Superior temporal gyrus (tissue), 1 donor: ENCODE results near the gene BRDT.

ENCODE experiments used
- DNase-seq: peaks from one replicate; pipeline ENCODE4 v3.0.0-alpha.2; 2016; ENCODE audit errors: extremely low spot score

BRDT gene

DNA sequence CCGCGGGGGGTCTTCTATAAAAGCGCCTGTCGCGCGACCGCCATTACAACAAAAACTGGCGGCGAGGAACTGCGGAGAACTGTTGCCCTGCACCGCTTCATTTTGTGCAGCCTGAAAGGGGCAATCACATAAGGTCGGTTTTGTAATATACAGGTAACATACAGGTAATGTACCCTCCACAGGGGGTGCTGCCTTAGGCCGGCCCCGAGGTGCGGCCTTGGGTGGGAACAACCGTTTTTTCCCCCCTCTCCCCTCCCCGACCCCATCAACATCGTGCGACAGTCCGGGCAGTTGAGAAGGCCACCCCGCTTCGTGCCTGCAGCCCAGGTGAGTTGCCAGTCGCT lies at the start of gene BRDT:
Gene BRDT (plus strand): TSS at position 46 of the 344 bp plus-strand sequence. CDS start 13,354 bp downstream, outside the sequence.
- DNase-seq: no peak

DNA sequence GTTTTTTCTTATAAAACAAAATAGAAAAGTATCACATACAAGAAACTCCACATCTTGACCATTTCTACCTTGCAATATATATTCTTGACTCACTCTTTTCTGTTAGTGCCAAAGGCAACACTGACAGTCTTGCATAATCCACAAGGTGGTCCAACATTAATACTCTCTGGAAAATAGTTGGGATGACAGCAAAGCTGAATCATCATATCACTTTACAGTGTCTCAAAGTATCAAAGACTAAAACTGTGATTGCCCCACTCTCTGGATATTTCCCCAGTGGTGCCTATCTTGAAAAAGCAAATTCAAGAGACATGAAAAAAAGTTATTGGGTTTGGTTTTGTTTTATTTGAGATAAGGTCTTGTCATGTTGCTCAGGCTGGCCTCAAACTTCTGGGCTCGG lies 48.6 kb upstream of the BRDT start:
- no peak for DNase-seq

DNA sequence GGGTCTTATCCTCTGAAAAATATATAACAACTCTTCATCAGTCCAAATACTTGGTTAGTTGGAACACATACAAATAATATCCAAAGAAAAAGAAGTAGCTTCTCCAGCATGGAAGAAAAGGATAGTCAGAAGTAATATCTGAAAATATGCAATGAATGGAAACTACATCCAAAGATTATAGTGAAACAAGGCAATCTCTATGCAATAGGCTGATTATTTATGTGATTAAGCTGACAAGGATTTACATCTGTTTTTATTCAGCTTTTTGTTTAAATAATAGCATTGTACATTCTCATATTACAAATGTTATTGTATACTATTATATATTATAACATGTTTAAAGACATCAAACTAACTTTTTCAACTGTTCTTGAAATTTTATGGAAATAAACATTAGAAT lies 48.0 kb upstream of the BRDT start:
- DNase-seq: no peak

DNA sequence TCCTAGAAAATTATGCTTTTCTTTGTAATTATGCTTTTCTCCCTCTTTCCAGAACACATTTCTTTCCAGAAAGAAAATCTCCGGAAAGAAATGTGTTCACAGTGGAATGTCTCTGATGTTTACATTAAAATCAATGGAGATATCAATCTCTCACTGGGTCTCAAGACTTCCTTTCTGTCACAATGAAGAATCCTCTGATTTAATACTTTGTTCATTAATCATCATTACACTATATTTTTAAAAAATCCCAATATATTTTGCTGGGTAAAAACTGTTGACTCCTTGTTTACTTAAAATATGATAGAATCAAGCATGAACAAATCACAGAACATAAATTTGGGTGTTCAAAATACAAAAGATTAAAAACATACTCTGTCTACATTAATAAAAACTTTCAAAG lies 36.9 kb upstream of the BRDT start:
- no peak for DNase-seq

DNA sequence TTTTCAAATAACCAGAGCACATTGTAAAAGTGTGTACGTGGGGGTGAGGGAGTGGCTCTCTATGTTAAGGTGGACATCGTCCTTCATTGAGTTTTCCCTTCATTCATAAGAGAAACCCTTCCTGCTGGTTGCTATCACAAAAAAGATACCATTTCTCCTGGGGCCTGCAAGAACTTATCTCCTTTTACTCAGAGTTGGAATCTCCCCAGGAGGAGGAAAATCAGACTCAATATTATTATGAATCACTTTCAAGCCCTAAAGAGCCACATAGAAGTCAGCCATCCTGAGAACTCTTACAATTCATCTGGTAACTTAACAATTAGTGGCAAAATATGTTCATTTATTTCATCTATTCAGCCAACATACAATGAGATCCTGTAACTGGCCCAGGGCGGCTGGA lies 36.2 kb upstream of the BRDT start:
- no peak for DNase-seq

DNA sequence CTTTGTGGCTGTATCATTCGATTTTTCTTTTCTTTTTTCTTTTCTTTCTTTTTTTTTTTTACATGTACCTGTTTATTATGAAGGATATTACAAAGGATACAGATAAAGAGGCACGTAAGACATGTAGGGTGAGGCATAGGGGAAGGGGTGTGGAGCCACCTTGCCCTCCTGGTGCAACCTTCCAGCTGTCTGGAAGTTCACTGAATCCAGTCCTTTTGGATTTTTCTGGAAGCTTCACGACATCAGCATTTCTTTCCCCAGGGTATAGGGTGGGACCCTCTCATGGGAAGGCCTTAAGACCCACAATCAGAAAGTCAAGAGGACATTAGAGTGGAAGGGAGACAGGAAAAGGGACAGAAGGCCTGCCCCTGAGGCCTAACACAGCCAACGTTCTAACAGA lies 33.2 kb upstream of the BRDT start:
- DNase-seq: no peak

DNA sequence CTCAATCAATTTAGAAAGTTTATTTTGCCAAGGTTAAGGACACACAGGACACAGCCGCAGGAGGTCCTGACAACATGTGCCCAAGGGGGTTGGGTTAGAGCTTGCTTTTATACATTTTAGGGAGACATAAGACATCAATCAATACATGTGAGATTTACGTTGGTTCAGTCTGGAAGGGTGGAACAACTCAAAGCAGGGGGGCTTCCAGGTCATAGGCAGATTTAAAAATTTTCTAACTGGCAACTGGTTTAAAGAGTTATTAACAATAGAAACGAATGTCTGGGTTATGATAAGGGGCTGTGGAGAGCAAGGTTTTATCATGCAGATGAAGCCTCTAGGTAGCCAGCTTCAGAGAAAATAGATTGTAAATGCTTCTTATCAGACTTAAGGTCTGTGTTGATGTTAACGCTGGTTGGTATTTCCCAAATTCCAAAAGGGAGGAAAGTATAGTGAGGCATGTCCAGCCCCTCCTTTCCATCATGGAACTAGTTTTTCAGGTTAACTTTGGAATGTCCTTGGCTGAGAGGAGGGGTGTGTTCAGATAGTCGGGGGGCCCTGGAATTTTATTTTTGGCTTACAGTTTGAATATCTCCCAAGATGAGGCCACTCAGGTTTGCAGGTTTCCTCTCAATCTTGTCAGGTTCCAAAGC lies 32.3 kb upstream of the BRDT start:
- DNase-seq: no peak

DNA sequence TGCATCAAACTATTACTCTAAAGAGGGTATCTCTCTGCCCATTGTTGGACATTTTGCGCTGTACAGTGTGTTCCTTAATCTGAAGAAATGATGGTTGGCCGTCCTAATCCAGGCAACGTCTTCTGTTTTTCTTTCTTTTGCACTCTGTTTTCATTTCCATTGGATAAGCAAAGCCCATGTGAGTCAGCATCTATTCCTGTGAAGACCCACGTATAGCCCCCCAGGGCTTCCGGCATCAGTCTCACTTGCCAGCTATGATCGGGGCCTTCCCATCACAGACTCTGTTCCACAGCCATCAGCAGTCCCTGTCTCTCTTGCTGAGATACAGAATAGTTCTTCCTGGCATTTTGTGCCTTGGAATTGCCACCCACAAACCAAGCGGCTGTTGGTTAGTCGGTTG lies 29.2 kb upstream of the BRDT start:
- DNase-seq: no peak

DNA sequence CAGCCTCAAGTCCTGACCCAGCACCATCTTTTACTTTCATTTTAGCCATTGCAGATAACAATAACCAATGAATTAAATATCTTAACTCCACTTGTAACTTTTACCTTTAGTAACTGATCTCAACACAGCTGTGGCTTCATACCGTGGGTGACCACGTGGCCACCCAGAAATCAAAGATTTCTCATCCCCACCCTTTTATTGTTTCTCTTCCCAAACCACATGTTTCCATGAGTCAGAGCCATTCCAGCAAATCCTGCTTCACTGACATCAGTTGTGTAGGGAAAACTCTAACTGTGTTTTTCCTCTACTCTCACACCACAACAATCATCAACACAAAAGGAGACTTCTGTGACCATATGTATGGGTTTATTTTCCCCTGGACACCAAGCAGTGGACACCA lies 25.1 kb upstream of the BRDT start:
- no peak for DNase-seq

DNA sequence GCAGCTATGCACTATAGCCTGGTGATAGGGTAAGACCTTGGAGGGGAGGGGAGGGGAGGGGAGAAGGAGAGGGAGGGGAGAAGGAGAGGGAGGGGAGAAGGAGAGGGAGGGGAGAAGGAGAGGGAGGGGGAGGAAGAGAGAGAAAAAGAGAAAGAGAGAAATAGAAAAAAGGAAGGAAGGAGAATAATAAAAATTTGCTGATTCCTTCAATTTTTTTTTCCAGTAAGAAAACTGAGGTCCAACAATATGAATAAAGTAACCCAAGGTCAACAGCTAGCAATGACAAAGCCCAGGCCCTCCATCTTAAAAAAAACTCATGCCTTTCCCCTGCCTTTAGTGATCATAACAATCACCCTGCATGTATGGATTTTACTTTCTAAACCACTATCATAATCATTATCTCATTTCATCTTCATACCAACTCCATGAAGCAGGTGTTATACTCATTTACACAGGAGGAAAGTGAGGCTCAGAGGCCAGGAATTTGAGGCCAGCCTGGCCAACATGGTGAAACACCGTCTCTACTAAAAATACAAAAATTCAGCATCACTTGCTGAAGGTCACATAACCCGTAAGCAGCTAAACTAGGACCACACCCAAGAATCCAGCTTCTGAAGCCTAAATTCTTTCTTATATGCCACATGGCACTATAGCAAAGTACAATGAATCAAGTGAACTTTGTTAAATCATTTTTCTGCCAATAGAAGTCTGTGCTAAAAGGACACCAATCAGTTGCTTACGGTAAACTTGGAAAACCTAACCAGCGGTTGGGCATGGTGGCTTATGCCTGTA lies 23.4 kb upstream of the BRDT start:
- DNase-seq: no peak

DNA sequence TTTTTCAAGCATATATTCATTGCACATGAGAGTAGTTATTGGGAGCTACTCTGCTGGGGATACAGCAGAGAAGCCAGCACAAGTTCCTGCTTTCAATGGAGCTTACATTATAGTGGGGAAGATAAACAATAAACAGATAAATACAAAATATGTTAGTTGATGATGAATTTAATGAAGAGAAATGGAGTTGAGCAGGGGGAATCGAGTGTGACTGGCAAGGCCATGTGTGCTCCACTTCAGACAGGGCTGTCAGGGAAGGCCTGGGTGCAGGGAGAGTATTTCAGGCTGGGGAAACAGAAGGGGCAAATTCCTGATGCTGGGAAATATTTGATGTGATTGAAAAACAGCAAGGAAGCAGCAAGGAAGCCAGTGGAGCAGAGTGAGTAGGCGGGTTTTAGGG lies 21.2 kb upstream of the BRDT start:
- DNase-seq: no peak

DNA sequence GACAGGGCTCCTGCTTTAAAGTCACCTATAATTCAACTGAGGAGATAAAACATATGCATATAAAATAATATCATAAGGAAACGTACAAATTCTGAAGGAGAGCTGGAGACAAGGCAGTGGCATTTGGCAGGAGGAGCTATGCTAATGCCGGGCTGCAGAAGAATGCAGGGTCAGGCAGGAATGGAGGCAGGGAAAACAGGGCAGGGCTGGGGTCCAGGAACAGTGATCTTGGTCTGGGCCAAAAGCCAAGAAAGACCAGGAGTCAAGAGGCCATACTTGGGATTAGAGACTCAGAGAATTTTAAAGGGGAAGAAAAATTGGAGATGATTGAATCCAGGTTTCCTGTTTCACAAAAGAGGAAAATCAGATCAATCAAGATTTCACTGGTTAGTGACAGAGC lies 20.0 kb upstream of the BRDT start:
- DNase-seq: no peak

DNA sequence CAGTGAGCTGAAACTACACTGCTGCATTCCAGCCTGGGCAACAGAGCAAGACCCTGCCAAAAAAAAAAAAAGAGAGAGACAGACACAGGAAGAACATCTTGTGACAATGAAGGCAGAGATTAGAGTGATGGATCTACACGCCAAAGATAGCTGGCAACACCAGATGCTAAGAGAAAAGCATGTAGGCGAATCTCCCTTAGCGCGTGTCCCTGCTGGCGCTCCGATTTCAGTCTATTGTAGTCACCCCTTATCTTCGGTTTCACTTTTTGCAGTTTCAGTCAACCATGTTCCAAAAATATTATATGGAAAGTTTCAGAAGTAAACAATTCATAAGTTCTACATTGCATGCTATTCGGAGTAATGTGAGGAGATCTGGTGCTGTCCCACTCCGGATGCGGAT lies 11.6 kb upstream of the BRDT start:
- DNase-seq: peak; percentile 18

DNA sequence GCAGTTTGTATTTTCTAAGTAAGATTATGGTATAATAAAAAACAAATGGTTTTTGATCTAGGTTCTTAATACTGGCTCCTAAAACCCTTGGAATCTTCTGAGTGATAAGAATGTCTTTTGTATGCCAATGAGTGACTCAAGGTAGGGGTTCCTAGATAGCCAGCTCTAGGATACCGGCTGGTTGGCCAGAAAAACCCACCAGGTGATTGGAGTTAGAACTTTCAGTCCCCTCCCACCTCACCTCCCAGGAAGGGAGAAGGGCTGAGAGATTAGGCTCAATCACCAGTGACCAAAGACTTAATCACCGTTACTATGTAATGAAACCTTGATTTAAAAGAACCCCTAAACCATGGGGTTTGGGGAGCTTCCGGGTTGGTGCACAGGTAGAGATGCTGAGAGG lies 8.7 kb upstream of the BRDT start:
- no peak for DNase-seq

DNA sequence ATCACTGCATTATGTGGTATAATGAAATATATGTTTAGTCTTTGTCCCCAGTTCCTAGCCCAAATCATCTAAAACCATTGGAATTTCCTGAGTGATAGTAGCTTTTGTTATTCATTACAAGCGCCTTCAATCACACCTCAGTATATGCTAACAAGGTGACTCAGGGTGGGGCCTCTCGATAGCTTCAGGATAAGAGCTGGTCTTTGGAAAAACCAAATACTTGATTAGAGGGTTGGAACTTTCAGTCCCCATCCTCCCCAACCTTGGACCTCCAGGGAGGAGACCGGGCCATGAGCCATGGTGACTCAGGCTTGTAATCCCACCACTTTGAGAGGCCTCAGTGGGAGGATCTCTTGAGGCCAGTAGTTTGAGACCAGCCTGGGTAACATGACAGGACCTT lies 5.1 kb upstream of the BRDT start:
- no peak for DNase-seq

DNA sequence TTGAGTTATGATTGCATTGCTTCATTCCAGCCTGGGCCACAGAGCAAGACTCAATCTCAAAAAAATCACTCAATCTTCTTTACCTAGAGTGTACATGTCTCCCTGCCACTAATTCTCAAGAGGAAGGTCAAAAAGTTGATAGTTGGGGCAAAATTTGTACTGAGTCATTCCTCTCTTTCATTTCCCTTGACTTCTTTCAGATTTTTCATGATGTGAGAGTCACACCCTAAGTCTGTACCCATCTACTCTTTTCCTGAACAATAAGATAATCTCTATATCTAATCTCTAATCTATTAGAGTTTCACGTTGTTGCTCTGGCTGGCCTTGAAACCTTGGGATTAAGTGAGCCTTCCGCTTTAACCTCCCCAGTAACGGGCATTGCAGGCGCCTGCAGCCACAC lies 1.1 kb upstream of the BRDT start:
- no peak for DNase-seq

DNA sequence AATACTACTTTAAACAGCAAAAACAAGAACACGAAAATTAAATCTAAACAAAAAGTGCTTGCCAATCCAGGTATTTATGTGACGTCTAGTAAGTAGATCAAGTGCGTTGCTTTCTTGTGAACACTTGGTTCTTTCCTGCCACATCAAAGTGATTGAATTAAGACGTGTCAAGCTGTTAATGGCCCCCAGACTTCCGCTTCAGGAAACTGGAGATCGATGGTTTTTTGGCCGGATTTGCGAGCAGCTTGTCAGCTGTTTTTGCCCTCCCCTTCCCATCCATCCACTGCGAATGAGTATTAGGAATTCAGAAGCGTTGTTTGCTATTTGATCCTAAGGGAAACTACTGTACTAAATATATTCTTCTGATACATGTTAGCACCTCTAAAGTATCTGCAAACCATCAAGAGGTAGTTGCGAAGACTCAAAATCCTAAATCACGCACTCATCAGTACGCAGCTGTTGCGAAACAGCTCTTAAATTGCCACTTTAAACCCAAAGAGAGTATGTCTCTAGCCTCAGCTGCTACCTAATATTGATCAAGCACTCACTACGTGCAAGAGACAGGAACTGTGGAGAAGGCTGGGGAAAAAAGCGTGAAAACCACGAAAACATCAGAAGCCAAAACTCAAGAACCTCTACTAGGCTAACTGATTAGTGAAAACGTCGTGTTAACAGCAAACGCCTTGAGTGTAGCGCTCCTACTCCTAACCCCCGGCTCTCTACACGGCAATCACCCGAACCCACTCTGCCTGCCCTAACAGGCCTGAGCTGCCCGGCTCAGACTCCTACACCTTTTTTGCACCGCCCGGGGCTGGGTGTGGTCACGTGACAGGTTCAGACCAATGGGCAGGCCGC lies 473 bp upstream of the BRDT start:
- DNase-seq: no peak

DNA sequence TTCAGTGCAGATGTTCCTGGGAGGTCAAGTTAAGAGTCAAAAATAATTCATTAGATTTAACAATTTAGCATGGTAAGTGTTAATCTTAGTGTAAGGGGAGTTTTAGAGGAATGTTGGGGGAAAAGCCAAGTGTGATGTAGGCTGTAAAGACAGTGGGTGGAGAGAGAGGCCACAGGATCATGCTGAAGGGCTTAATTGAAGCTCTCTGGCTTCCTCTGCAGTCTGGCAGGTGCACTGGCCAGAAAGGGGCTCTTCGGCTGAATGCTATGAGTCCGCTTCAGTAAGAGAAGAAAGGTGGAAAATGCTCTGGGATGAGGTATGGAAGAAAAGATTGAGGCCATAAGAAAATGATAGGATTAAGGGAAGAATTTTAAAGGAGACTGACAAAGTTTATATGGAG lies 3.0 kb downstream of the BRDT start:
- DNase-seq: no peak

DNA sequence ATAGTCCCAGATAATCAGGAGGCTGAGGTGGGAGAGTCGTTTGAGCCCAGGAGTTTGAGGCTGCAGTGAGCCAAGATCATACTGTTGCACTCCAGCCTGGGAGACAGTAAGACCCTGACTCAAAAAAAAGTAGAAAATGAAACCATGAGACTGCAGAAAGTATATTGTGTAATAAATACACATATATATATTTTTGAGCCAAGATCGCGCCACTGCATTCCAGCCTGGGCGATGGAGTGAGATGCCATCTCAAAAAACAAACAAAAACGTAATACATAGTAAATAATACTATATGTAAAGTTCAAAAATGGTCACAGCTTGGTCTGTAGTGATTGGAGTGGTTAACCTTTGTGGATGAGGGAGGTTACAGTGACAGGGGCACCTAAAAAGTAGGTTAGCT lies 9.7 kb downstream of the BRDT start:
- no peak for DNase-seq

DNA sequence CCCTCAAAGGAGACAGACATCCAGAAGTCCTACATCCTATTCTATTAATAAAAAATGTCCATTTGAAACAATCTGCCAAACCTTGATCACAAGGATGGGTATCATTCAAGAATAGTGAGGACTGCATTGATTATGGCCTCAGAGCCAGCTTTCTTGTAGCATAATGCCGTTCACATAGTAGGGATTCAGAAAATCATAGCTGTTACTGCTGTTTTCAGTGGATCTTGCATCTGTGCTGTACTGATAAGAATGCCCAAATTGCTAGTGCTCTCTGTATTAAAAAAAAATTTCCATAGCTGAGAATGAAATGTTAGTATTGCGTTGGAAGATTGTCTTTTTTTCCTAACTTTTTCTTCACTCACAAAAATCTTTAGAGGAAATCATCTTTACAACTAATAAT lies 19.1 kb downstream of the BRDT start:
- DNase-seq: no peak

DNA sequence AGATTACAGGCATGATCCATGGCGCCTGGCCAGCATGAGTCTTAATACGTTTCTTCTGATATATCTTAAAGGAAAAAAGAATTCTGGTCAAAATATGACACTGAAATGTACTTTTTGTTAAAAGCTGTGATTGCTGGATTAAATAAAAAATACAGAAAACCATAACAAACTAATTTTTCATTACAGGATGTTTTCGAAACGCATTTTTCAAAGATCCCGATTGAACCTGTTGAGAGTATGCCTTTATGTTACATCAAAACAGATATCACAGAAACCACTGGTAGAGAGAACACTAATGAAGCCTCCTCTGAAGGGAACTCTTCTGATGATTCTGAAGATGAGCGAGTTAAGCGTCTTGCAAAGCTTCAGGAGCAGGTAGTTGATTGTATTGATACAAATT lies 30.2 kb downstream of the BRDT start:
- DNase-seq: no peak

DNA sequence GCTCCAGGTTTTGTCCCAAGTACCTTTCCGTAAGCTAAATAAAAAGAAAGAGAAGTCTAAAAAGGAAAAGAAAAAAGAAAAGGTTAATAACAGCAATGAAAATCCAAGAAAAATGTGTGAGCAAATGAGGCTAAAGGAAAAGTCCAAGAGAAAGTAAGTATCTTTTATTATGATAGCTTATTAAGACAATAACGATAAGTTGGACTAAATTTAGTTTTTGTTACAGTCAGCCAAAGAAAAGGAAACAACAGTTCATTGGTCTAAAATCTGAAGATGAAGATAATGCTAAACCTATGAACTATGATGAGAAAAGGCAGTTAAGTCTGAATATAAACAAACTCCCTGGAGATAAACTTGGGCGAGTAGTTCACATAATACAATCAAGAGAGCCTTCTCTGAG lies 31.5 kb downstream of the BRDT start:
- DNase-seq: no peak
